Gastroesophageal sphincter (tissue), 4 donors: ENCODE measurements around the gene ADGRE3. TPM values are rescaled to one million over a fixed set of nuclear protein-coding genes. Genes with fewer than 3 reads are reported as not detected.
"Not testable (repeated sequence)": the region's sequence is repeated elsewhere in the genome, so short reads cannot be mapped to it uniquely, and the experiment has no call there.

Experiments used
- ATAC-seq: fragments of 150-250 bp; one replicate; pipeline ENCODE4 v1.9.1; 2016; ENCODE audit warnings: mild to moderate bottlenecking, moderate library complexity
- H3K27ac ChIP-seq, 4 donors: fragments of 200-600 bp; sonication (generic) in 3 of 4; 1 replicate in 3 of 4; 2 replicates in 1 of 4; pipeline ENCODE4 v1.5.1; 2016 to 2019
- H3K27me3 ChIP-seq: fragments of 200-600 bp; sonication (generic); one replicate; pipeline ENCODE4 v1.5.1; 2019
- H3K36me3 ChIP-seq, 2 donors: fragments of 200-600 bp; sonication (generic); one replicate each; pipeline ENCODE4 v1.5.1; 2019; ENCODE audit warnings: control low read depth in 1 of 2
- H3K4me1 ChIP-seq, 3 donors: fragments of 200-600 bp; sonication (generic); 1 replicate in 2 of 3; 2 replicates in 1 of 3; pipeline ENCODE4 v1.5.1; 2016 to 2019; ENCODE audit warnings: control low read depth in 2 of 3
- H3K4me3 ChIP-seq, 2 donors: fragments of 200-600 bp; sonication (generic); one replicate each; pipeline ENCODE4 v1.5.1; 2019; ENCODE audit warnings: mild to moderate bottlenecking in 1 of 2, moderate library complexity in 1 of 2
- H3K9me3 ChIP-seq, 3 donors: fragments of 200-600 bp; sonication (generic); one replicate each; pipeline ENCODE4 v1.5.1; 2017 to 2019; ENCODE audit warnings: control low read depth in 2 of 3
- EP300 ChIP-seq: sonication (generic); formaldehyde crosslinking; IDR thresholded peaks from one replicate; pipeline ENCODE4 v1.6.1; 2017; ENCODE audit warnings: antibody characterized with exemption, mild to moderate bottlenecking
- POLR2A ChIP-seq, 2 donors: fragments of 450-650 bp; IDR thresholded peaks; one replicate each; pipeline ENCODE4 v1.6.1; 2017; ENCODE audit warnings: antibody characterized with exemption in 2 of 2, mild to moderate bottlenecking in 2 of 2, moderate library complexity in 1 of 2
- POLR2AphosphoS5 ChIP-seq: sonication (generic); formaldehyde crosslinking; IDR thresholded peaks from one replicate; pipeline ENCODE4 v1.6.1; 2017; ENCODE audit warnings: antibody characterized with exemption
- WGBS, 2 donors: methylation state at CpG; one replicate each; pipeline ENCODE4 v1.1.5; 2018; ENCODE audit warnings: low coverage in 1 of 2; 5-methylcytosine and 5-hydroxymethylcytosine counted together
- total RNA-seq, 4 donors: library from RNA; depleted of rRNA; stranded (reverse); fragments of >200 nt; gene quantifications; one replicate each; pipeline ENCODE4 v1.1.0, GENCODE V29; 2016
- TF ChIP-seq, protein P1 (sequence below), 4 experiments: fragments of 200-600 bp in 2 of 4; fragments of 450-650 bp in 2 of 4; sonication (generic) in 1 of 4; IDR thresholded peaks; one replicate each; pipeline ENCODE4 v1.5.1; 2017 to 2019; ENCODE audit warnings: antibody characterized with exemption in 4 of 4, mild to moderate bottlenecking in 2 of 4, moderate library complexity in 2 of 4

ADGRE3 gene
- total RNA-seq, 4 donors from 2014 or later, result not detected

DNA sequence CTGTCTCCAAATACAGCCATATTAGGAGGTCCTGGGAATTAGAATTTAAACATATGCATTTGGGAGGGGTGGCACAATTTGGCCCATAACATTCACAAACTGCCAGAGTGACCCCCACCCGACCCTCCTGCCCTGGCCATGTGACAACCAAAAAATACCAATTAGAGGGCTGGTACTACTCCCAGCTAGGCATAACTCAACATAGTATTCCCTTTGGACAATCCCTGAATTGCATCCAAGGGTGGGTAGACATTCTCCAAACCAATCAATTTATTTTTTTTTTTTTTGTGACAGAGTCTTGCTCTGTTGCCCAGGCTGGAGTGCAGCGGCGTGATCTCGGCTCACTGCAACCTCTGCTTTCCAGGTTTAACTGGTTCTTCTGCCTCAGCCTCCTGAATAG lies 62.0 kb downstream of the ADGRE3 start:
- Histone ChIP-seq H3K27ac (no peak overlapping the region), H3K4me3 (no peak overlapping the region), H3K36me3 (no peaks in the 10 kb centered on the region), H3K9me3 (peaks cover 0 to 6% (median 0%) of the 10 kb centered on the region in 3 donors), H3K27me3 (no peaks in the 10 kb centered on the region), H3K4me1 (no peaks in the 10 kb centered on the region)
- 60% methylated on average over 1 of the region's 4 CpGs; no CpG with 5 or more reads in 1 of the 2 donors for WGBS, 2 donors
- TF ChIP-seq, protein P1, sequence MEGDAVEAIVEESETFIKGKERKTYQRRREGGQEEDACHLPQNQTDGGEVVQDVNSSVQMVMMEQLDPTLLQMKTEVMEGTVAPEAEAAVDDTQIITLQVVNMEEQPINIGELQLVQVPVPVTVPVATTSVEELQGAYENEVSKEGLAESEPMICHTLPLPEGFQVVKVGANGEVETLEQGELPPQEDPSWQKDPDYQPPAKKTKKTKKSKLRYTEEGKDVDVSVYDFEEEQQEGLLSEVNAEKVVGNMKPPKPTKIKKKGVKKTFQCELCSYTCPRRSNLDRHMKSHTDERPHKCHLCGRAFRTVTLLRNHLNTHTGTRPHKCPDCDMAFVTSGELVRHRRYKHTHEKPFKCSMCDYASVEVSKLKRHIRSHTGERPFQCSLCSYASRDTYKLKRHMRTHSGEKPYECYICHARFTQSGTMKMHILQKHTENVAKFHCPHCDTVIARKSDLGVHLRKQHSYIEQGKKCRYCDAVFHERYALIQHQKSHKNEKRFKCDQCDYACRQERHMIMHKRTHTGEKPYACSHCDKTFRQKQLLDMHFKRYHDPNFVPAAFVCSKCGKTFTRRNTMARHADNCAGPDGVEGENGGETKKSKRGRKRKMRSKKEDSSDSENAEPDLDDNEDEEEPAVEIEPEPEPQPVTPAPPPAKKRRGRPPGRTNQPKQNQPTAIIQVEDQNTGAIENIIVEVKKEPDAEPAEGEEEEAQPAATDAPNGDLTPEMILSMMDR (IDR thresholded peaks at IDR 0.05), result no peak
- TF ChIP-seq POLR2A (IDR thresholded peaks at IDR 0.05), result no peak
- no peak for TF ChIP-seq POLR2AphosphoS5
- TF ChIP-seq EP300, result no peak
- no peak for ATAC-seq

DNA sequence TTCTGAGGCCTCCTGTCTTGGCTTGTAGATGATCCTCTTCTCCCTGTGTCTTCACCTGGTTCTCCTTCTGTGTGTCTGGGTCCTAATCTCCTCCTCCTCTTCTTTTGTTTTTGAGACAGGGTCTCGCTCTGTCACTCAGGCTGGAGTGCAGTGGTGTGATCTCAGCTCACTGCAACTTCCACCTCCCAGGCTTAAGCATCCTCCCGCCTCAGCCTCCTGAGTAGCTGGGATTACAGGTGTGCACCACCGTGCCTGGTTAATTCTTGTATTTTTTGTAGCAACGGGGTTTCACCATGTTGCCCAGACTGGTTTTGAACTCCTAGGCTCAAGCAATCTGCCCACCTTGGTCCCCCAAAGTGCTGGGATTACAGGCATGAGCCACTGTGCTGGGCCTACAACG lies 62.4 kb downstream of the ADGRE3 start:
- not testable (repeated sequence) for H3K9me3 ChIP-seq, H3K27me3 ChIP-seq, H3K27ac ChIP-seq, H3K4me1 ChIP-seq, H3K4me3 ChIP-seq, ATAC-seq, H3K36me3 ChIP-seq
- 76 to 84% methylated on average over 4 of the region's 5 CpGs for WGBS, 2 donors

DNA sequence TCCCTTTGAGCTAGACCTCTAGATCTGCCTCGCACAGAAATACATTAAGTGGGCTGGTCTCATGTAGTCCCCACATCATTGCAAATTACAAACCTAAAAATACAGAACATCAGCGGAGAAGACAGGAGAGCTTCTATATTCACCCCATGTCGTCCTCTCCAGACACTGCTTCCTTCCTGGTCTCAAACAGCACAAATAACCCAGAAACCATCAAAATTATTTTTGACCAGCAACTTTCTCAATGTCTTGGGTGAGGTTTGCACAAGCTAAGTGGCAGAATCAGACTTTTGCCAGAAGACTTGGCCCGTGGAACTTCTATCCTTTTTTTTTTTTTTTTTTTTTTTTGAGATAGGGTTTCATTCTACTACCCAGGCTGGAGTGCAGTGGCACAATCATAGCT lies 63.6 kb downstream of the ADGRE3 start:
- TF ChIP-seq EP300 (no peak), POLR2AphosphoS5 (no peak), POLR2A (IDR thresholded peaks at IDR 0.05) (no peak)
- TF ChIP-seq, protein P1 (IDR thresholded peaks at IDR 0.05), result no peak
- 69 to 75% methylated on average over 4 of the region's 4 CpGs for WGBS, 2 donors
- Histone ChIP-seq H3K27me3 (peaks cover 4% of the 10 kb centered on the region), H3K4me1 (no peaks in the 10 kb centered on the region), H3K4me3 (no peak overlapping the region), H3K27ac (no peak overlapping the region), H3K36me3 (no peaks in the 10 kb centered on the region), H3K9me3 (peaks cover 0 to 6% (median 0%) of the 10 kb centered on the region in 3 donors)
- ATAC-seq, result no peak

DNA sequence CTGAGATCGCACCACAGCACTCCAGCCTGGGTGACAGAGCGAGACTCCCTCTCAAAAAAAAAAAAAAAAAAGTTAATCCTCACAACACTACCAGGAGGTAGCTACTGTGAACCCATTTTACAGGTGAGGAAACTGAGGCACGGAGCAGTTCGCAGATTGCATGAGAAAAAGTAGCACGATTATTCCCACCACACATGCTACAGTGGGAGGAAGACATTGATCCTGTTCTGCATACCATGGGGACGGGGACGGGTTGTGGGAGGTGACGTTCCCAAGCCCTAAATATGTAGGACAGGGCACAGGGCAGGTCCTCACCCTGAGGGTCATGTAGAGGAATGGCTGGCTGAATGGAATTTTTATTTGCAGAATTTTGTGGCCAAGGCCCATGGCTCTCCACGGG lies 68.0 kb downstream of the ADGRE3 start:
- Histone ChIP-seq H3K27ac (no peak overlapping the region), H3K36me3 (no peaks in the 10 kb centered on the region), H3K27me3 (peaks cover 11% of the 10 kb centered on the region), H3K4me3 (no peak overlapping the region), H3K4me1 (no peaks in the 10 kb centered on the region), H3K9me3 (peaks cover 0 to 10% (median 0%) of the 10 kb centered on the region in 3 donors)
- no peak for ATAC-seq
- 69 to 70% methylated on average over 5 to 8 of the region's 9 CpGs for WGBS, 2 donors
- TF ChIP-seq EP300, result no peak
- TF ChIP-seq POLR2AphosphoS5, result no peak
- no peak for TF ChIP-seq POLR2A (IDR thresholded peaks at IDR 0.05)
- TF ChIP-seq, protein P1 (IDR thresholded peaks at IDR 0.05), result no peak

DNA sequence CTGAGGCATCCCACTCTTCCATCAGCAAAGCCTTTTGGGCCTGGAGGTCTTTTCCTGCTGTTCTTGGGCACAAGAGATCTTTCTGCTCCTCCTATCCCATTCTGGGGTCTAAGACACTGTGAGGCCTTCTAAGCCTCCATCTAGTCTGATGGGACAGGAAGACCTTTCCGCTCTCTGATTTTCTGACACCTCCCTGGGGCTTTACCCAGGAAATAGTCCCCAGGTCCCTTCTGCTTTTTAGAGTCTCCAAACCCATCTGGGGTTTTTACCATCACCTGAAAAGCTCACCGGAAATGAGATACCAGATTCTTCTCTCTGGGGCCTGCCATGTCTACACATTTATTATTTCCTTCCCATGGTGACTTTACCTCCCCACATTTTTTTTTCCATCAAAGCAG lies 70.7 kb downstream of the ADGRE3 start:
- Histone ChIP-seq H3K27me3 (peaks cover 11% of the 10 kb centered on the region), H3K9me3 (peaks cover 0 to 10% (median 0%) of the 10 kb centered on the region in 3 donors), H3K36me3 (no peaks in the 10 kb centered on the region), H3K4me1 (no peaks in the 10 kb centered on the region), H3K4me3 (no peak overlapping the region), H3K27ac (no peak overlapping the region)
- no peak for ATAC-seq
- TF ChIP-seq, protein P1 (IDR thresholded peaks at IDR 0.05), result no peak
- TF ChIP-seq POLR2A (IDR thresholded peaks at IDR 0.05) (no peak), POLR2AphosphoS5 (no peak), EP300 (no peak)
- WGBS, 2 donors, result 83% methylated on average over 2 of the region's 2 CpGs
